Body of pancreas (tissue), 4 donors: ENCODE measurements around the gene FOS. TPM values are rescaled to one million over a fixed set of nuclear protein-coding genes. Genes with fewer than 3 reads are reported as not detected.

Experiments
- ATAC-seq: fragments of 150-250 bp; one replicate; pipeline ENCODE4 v1.9.1; 2016
- DNase-seq, 4 donors: peaks; one replicate each; pipeline ENCODE4 v3.0.0-alpha.2; 2019
- H3K27ac ChIP-seq, 4 donors: fragments of 200-600 bp; sonication (generic); 1 replicate in 3 of 4; 2 replicates in 1 of 4; pipeline versions ENCODE4 v1.5.1 to v1.6.1; 2016 to 2019; ENCODE audit warnings: mild to moderate bottlenecking in 1 of 4, mixed read lengths in 1 of 4, moderate library complexity in 1 of 4
- H3K27me3 ChIP-seq, 2 donors: fragments of 200-600 bp; sonication (generic); one replicate each; pipeline ENCODE4 v1.6.0; 2016; ENCODE audit warnings: mild to moderate bottlenecking in 1 of 2
- H3K36me3 ChIP-seq, 2 donors: fragments of 200-600 bp; sonication (generic); replicated peaks in 1 of 2; 2 replicates each; pipeline ENCODE4 v1.5.1; 2016; ENCODE audit warnings: low read depth in 2 of 2; ENCODE audit not compliant: insufficient read depth in 1 of 2
- H3K4me1 ChIP-seq: fragments of 200-600 bp; sonication (generic); one replicate; pipeline ENCODE4 v1.6.0; 2016
- H3K4me3 ChIP-seq, 2 donors: fragments of 200-600 bp; sonication (generic); 1 replicate in 1 of 2; 2 replicates in 1 of 2; pipeline ENCODE4 v1.5.1; 2016 to 2019
- H3K9me3 ChIP-seq, 3 donors: fragments of 200-600 bp; sonication (generic); 1 replicate in 2 of 3; 2 replicates in 1 of 3; pipeline ENCODE4 v1.5.1; 2016
- POLR2A ChIP-seq, 3 donors: fragments of 450-650 bp; IDR thresholded peaks; one replicate each; pipeline ENCODE4 v1.6.1; 2016; ENCODE audit warnings: antibody characterized with exemption in 3 of 3, mild to moderate bottlenecking in 2 of 3
- WGBS, 2 donors: methylation state at CpG; one replicate each; pipeline ENCODE4 v1.1.5; 2017; 5-methylcytosine and 5-hydroxymethylcytosine counted together
- intact Hi-C: fragments of 100-400 bp; cut with DNase I; formaldehyde crosslinking; loops from one replicate; pipeline ENCODE4 v1.15.1; 2023
- total RNA-seq, 2 donors: library from RNA; depleted of rRNA; stranded (reverse); fragments of >200 nt; gene quantifications; one replicate each; pipeline ENCODE4 v1.1.0, GENCODE V29; 2016
- TF ChIP-seq, protein P1 (sequence below), 7 experiments: fragments of 450-650 bp in 4 of 7; fragments of 200-600 bp in 3 of 7; sonication (generic) in 3 of 7; IDR thresholded peaks; one replicate each; pipeline ENCODE4 v1.5.1; 2016 to 2019; ENCODE audit warnings: antibody characterized with exemption in 7 of 7

The FOS gene
- total RNA-seq, 2 donors from 2014 or later, result 412 to 1,093 TPM

DNA sequence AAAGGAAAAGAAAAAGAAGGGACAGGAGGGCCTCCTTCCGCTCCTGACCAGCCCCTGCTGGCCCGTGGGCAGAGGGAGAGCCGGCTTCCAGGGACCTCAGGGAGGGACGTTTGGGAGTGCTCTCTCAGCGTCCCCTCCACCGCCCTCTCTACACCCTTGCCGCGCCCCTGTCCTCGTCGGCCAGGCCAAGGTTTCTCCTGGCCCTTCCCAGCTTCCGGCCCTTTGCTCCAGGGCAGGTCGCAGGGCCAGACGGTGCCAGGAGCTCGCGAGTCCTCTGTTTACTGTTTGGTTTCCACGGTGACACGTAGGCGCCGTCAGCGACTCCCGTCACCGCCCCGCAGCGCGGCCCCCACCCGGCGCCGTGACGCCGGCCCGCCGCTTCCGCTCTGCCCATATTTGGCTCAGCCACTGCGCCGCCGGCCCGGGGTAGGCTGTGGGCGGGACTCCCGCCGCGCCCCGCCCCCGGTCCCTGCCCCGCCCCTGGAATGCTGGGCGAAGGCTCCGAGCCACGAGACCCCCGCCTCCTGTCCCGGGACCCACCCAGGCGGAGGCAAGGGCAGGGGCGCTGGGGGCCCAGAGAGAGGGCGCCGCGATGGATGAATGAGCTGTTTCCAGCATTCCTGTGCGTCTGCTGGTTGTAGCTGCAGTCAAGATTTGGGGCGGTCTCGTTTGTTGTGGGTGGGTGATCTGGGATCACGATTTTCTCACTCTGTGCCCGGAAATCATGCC lies 15.5 kb downstream of the FOS start:
- DNase-seq, result peak; percentile 97 to 99 (median 98)
- H3K4me1 ChIP-seq, result peaks cover 28% of the 10 kb centered on the region
- TF ChIP-seq POLR2A (IDR thresholded peaks at IDR 0.05), result peak; percentile 72 to 94 (median 87)
- TF ChIP-seq, protein P1, sequence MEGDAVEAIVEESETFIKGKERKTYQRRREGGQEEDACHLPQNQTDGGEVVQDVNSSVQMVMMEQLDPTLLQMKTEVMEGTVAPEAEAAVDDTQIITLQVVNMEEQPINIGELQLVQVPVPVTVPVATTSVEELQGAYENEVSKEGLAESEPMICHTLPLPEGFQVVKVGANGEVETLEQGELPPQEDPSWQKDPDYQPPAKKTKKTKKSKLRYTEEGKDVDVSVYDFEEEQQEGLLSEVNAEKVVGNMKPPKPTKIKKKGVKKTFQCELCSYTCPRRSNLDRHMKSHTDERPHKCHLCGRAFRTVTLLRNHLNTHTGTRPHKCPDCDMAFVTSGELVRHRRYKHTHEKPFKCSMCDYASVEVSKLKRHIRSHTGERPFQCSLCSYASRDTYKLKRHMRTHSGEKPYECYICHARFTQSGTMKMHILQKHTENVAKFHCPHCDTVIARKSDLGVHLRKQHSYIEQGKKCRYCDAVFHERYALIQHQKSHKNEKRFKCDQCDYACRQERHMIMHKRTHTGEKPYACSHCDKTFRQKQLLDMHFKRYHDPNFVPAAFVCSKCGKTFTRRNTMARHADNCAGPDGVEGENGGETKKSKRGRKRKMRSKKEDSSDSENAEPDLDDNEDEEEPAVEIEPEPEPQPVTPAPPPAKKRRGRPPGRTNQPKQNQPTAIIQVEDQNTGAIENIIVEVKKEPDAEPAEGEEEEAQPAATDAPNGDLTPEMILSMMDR (IDR thresholded peaks at IDR 0.05), result peak in 3 of 7 experiments; percentile 5 to 27 (median 14)
- no peaks in the 10 kb centered on the region for H3K9me3 ChIP-seq
- ATAC-seq, result peak; percentile 94
- 0% methylated on average over 10 to 59 of the region's 59 CpGs for WGBS, 2 donors
- no peaks in the 10 kb centered on the region for H3K36me3 ChIP-seq
- intact Hi-C loops, result no loop called here
- no peaks in the 10 kb centered on the region for H3K27me3 ChIP-seq
- peak overlapping the region; percentile 88 to 96 (median 92) for H3K27ac ChIP-seq
- H3K4me3 ChIP-seq, result peak overlapping the region; percentile 14 to 43

DNA sequence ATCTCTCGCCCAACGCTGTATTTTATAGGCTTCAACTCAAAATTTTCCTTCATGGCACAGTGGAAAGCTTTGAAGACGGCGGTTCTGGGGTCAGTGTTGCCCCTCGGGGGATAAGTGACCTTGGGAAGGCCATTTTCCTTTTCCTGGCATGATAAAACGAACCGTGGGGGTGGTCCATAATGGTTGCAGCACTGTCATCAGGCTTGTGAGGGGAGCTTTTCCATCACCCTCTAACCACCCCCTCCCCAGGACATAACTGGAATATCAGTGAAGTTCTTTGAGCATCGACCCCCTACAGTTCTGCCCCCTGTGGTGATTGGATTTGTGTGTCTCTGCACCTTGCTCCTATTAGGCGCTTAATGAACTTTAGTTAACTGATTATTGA lies 16.0 kb downstream of the FOS start:
- TF ChIP-seq POLR2A (IDR thresholded peaks at IDR 0.05), result no peak
- TF ChIP-seq, protein P1 (IDR thresholded peaks at IDR 0.05), result peak in 3 of 7 experiments; percentile 13
- H3K4me3 ChIP-seq, result peak overlapping the region; percentile 14 to 43
- intact Hi-C loops, result no loop called here
- H3K36me3 ChIP-seq, result no peaks in the 10 kb centered on the region
- H3K4me1 ChIP-seq, result peaks cover 28% of the 10 kb centered on the region
- H3K27ac ChIP-seq, result peak overlapping the region; percentile 88 to 96 (median 92)
- no peak for ATAC-seq
- H3K9me3 ChIP-seq, result no peaks in the 10 kb centered on the region
- no peaks in the 10 kb centered on the region for H3K27me3 ChIP-seq
- no peak for DNase-seq
- WGBS, 2 donors, result 1 to 4% methylated on average over 9 of the region's 9 CpGs

DNA sequence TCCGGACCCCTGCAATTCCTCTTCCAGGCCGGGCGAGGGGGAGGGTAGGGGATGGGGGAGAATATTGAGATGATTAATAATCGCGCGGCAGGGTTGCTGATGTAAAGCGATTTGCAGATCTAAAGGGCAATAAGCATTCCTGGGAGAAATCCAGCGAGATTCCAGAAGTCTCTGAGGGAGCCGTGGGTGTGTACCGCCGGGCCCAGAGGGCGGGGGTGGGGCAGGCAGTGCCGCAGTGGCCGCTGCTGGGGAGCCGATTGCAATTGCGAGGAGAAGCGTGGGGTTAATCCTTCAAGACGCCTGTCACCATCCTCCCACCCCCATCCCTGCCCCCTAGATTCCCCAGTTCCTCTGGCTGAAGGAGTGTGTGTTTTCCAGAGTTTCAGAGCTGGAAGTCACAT lies 16.4 kb downstream of the FOS start:
- intact Hi-C loops, result no loop called here
- Histone ChIP-seq H3K4me1 (peaks cover 28% of the 10 kb centered on the region), H3K27me3 (no peaks in the 10 kb centered on the region), H3K27ac (peak overlapping the region; percentile 88 to 96 (median 92)), H3K36me3 (no peaks in the 10 kb centered on the region), H3K4me3 (no peak overlapping the region), H3K9me3 (no peaks in the 10 kb centered on the region)
- no peak for TF ChIP-seq POLR2A (IDR thresholded peaks at IDR 0.05)
- TF ChIP-seq, protein P1 (IDR thresholded peaks at IDR 0.05), result no peak
- WGBS, 2 donors, result 2% methylated on average over 17 to 18 of the region's 18 CpGs
- DNase-seq, result peak; percentile 64 to 77 (median 72)
- peak; percentile 36 for ATAC-seq

DNA sequence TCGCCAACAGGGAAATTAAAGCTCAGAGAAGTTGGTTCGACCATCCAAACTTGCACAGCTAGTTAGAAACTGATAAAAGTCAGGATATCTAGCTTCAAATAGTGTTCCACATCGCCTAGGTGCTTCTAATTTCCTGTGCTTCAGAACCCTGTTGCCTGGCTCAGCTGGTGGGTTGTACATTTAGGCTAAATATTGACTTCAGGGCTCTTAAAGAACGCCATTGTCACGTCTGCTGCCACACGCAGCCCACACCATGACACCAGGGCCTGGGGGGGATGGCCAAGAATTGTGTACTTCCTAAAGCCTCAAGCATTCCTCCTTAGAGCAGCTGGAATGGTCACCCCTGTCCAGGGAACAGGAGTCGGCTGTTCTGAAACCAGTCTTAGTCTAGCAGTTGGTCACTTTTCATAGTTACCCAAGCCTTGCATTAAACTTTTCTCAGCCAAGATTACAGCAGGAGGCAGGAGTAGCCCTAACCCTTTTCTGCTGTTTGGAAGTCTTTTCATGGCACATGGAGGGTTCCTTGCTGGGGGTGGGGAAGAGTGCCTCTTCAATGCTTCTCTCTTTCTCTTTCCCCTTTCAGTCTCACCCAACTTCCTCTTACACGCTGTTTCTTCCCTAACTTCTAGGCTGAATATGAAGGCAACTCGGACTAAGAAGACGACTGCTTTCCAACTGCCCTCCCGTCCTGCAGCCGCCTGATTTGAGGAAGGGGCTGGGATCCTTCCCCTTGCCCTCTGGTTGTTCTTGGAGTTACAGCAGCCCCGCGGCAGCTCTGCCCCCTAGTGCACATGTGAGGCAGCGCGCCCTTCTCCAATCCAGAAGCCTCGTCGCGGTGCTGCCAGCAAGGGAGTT lies 17.1 kb downstream of the FOS start:
- no peaks in the 10 kb centered on the region for H3K9me3 ChIP-seq
- ATAC-seq (peak; percentile 56), DNase-seq (peak; percentile 85 to 88 (median 86))
- intact Hi-C loops, result no loop called here
- peak in 2 of 3 donors; percentile 51 to 52 for TF ChIP-seq POLR2A (IDR thresholded peaks at IDR 0.05)
- TF ChIP-seq, protein P1 (IDR thresholded peaks at IDR 0.05), result peak; percentile 86 to 99 (median 96)
- H3K4me1 ChIP-seq, result peaks cover 28% of the 10 kb centered on the region
- no peaks in the 10 kb centered on the region for H3K27me3 ChIP-seq
- peak overlapping the region; percentile 88 to 96 (median 92) for H3K27ac ChIP-seq
- WGBS, 2 donors, result 1 to 2% methylated on average over 19 of the region's 19 CpGs
- no peaks in the 10 kb centered on the region for H3K36me3 ChIP-seq
- H3K4me3 ChIP-seq, result no peak overlapping the region
